Activated CD4-positive, CD25-positive, alpha-beta regulatory T cell treated with anti-CD3 and anti-CD28 coated beads, Interleukin-2, amount 50 U/mL, for 72 hours (primary cell): ENCODE results near the gene SOWAHC.
"Not testable (repeated sequence)": the region's sequence is repeated elsewhere in the genome, so short reads cannot be mapped to it uniquely, and the experiment has no call there.

Experiments used
- DNase-seq: peaks from one replicate; pipeline ENCODE4 v3.0.0; 2021

SOWAHC gene, protein sequence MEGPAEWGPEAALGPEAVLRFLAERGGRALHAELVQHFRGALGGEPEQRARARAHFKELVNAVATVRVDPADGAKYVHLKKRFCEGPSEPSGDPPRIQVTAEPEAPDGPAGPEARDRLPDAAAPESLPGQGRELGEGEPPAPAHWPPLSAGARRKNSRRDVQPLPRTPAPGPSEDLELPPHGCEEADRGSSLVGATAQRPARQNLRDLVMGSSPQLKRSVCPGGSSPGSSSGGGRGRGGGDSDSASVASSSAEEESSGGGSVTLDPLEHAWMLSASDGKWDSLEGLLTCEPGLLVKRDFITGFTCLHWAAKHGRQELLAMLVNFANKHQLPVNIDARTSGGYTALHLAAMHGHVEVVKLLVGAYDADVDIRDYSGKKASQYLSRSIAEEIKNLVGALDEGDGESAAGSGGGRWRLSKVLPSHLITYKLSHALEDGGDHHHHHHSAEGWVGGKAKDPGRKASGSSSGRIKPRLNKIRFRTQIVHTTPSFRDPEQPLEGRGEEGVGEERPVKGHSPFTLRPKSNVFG

DNA sequence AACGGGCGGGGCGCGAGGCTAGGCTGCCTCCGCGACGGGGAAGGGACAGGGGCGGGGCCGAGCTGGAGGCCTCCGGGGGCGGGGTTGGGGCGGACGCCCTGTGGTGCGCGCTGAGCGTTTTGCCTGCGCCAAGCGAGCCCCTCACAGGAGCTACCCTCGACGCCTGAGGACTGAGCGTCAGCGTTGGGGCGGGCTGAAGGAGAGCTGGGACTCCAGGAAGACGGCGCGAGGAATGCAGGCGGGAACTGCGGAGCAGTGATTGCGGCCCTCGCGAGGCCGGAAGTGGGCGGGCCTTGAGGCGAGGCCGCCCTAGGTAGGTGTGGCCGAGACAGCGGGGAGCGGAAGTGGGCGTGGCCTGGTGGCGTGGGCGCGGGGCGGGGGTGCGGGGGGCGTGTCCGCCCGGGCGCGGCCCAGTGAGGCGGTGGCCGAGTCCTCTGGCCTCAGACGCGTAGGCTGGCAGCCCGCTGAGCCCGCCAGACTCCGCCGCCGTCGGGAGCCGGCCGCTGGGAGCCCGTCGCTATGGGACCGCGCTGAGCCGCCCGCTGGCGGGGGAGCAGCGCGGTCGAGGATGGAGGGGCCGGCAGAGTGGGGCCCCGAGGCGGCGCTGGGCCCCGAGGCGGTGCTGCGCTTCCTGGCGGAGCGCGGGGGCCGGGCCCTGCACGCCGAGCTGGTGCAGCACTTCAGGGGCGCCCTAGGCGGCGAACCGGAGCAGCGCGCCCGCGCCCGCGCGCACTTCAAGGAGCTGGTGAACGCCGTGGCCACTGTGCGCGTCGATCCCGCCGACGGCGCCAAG, at the start of gene SOWAHC, which contains the start of gene SEPTIN10:
TSS of gene SOWAHC (plus strand) at position 443 of the 793 bp plus-strand sequence. CDS start at position 569, 126 bp downstream.
TSS of gene SEPTIN10 (minus strand) at position 45 of the 793 bp plus-strand sequence. CDS start 139 bp downstream, outside the sequence.
- DNase-seq: peak; percentile 83

DNA sequence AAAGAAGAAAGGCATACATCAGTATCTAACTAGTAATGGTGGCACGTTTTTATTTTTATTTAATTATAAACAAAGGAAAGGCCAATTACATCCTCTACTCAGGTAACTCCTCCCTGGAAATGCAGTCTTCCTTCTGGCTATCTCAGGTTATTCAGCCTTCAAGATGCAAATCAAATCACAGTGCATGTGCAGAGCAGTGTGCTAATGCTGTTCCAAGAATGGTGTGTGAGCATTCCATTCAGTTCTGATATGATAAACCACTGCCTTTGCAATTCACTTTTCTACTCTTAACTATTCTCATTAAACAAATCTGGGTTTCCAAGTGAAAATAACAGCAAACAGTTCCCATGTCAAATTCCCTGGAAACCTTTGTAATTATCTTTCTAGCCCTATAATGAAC, 38.8 kb upstream of the SOWAHC start:
- DNase-seq: no peak

DNA sequence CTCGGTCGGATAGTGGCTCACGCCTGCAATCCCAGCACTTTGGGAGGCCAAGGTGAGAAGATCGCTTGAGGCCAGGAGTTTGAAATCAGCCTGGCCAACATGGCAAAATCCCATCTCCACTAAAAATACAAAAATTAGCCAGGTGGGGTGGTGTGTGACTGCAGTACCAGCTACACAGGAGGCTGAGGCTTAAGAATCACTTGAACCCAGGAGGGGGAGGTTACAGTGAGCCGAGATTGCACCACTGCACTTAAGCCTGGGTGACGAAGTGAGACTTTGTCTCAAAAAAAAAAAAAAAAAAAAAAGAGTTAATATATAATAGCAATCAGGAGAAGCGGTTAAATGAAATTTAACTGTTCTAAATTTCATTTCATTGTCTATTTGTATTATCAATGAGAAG, 36.5 kb upstream of the SOWAHC start:
- DNase-seq: not testable (repeated sequence)

DNA sequence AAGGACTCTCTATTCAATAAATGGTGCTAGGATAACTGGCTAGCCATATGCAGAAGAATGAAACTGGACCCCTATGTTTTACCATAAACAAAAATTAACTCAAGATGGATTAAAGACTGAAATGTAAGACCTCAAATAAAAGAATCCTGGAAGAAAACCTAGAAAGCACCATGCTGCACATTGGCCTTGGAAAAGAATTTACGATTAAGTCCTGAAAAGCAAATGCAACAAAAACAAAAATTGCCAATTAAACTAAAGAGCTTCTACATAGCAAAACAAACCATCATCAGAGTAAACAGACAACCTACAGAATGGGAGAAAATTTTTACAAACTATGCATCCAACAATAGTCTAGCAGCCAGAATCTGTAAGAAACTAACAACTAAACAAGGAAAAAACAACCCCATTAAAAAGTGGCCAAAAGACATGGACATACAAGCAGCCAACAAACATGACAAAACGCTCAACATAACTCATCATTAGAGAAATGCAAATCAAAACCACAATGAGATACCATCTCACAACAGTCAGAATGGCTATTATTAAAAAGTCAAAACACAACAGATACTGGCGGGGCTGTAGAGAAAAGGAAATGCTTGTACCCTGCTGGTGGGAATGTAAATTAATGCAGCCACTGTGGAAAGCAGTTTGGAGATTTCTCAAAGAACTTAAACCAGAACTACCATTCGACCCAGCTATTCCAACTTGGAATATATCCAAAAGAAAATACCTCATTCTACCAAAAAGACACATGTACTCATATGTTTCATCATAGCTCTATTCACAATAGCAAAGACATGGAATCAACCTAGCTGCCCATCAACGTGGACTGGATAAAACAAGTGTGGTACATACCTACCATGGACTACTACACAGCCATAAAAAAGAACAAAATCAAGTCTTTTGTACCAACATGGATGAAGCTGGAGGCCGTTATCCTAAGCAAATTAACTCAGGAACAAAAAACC, 31.0 kb upstream of the SOWAHC start:
- no peak for DNase-seq

DNA sequence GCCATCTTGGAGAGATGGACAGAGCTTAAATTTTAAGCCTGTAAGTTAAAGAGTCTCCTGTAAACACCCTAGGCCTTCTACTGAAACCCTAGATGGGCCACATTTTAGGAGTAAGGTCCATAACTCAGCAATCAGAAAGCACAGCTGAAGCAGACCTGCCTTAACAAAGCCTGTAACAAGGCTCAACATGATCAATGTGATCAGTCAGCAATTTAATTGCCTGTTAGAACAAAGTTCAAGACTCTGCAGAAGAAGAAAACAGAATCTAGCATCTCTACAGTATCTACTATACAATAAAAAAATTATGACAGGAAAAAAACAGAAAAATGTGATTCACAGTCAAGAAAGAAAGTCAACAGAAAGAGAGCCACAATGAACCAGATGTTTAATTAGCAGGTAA, 27.5 kb upstream of the SOWAHC start:
- no peak for DNase-seq

DNA sequence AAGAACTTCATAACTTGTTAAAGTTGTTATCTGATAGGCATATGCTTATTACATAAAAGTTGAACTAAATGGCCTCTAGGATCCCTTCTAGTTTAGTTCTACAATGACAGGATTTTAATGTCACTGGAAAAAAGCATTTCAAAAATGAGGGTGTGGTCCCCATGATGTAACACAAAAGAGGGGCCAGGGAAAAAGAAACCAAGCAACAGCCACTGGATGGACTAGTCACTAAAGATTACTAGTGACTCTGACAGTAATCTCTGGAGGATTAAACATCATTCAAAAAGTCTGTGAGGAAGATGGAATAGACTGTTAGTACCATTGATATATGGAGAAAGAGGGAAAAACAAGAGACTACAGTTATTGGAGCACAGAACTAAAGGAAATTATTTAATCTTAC, 23.0 kb upstream of the SOWAHC start:
- DNase-seq: no peak

DNA sequence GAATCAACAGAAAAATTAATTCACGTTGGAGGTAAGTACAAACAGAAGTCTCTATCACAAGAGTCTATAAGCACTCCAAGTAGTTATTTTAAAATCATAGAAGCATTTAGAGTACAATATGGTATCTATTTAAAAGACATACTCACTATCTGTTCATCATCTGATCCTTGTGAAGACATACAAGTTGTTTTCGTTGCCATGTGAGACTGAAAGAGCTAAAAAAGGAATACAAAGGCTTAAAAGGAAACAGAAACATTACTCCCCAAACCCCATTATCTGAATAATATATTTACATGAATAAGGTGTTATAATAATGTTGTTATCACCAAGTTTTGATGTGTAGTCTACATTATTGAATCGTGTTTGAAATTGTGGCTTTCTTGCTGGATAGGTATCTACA, 21.3 kb upstream of the SOWAHC start:
- DNase-seq: no peak

DNA sequence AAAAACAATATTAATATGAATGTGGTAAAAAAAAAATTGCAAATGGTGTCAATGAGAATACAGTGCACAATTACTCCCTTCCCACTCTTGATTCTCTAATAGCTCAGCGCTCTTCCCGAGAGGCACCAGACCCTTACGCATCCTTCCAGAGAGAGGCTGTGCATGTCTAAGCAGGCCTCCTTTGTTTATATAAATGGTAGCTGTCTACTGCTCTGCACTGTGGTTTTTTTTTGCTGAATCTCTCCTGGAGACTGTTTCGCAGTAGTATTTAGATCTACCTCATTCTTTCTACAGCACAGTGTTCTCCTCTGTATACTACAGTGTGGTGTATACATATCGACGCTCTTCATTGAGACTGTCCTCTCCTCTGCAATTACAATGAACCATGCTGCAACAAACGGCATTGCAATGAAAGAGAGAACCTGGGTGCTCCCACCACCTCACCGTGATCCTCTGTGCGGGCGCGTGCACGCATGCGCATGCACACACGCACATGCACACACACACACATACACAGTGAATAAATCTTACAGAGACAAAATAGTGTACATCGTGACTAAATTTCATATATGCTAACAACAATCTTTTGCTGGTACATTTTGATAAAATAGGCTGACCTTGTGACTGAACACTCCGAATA, 19.8 kb upstream of the SOWAHC start:
- DNase-seq: no peak

DNA sequence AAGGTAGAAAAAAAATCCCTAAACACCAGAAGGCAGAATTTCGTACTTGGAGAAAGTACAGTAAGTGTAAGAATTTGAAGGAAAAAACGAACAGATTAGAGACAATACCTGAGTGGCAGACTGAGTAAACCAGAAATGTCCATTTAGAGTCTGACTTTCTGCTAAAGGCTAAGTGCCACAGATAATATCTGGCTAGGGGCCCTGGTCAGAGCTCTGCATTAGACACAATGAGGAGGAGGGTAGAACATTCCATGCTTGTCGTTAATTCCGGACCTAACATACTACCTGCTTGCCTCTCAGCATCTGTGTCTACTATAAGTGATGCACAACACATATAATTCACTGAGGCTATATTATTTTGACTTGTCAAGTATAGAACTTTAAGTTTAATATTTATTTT, 18.5 kb upstream of the SOWAHC start:
- no peak for DNase-seq

DNA sequence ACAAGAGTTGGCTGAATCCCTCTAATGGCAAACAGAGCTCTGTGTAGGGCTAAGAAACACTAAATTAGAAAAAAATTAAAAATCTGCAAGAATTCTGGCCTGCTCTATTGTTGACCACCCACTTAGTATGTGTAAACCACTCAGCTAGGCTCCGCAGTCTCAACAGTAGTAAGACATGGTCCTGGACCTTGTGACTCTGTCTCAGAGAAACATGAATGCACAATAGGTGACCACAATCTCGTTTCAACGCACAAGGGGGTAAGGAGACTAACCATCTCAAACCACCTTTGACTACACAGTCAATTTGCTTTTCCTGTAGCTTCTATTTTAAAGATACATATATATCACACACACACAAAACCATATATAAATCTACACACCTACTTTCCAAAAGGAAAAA, 16.9 kb upstream of the SOWAHC start:
- DNase-seq: no peak

DNA sequence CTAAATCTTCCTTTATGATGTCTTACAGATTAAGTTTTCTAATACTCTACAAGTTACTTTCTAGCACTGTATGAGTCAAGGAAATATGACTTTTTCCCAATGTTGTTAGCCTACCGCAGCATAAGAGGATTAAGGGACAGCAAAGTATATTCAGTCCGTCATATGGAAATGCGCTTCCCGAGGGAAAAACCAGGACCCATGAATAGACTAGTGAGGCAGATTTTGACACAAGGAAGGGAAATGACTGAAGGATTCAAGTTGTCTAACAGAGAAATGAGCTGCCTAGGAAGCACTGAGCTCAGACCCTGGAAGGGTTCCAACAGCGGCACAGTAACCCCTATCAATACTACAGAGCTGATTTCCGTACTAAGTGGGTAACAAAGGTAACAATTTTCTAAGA, 12.4 kb upstream of the SOWAHC start:
- DNase-seq: no peak

DNA sequence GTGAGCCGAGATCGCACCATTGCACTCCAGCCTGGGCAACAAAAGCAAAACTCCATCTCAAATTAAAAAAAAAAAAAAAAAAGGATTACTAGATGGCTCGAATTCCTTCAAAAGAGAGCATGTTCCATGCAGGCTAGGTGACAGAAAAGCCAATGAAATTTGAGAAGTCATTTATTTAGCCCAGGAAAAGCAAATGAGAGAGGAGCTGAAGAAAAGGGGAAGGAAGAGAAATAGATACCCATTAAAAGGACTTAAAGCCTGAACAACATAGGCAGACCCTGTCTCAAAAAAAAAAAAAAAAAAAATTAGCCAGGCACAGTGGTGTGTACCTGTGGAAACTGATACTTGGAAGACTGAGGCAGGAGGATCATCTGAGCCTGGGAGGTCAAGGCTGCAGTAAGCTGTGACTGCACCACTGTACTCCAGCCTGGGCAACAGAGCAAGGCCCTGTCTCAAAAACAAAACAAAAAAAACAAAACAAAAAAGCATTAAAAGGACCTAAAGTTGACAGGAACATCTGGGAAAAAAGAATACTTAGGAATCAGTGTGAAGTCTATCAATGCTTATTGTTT, 11.5 kb upstream of the SOWAHC start:
- no peak for DNase-seq

DNA sequence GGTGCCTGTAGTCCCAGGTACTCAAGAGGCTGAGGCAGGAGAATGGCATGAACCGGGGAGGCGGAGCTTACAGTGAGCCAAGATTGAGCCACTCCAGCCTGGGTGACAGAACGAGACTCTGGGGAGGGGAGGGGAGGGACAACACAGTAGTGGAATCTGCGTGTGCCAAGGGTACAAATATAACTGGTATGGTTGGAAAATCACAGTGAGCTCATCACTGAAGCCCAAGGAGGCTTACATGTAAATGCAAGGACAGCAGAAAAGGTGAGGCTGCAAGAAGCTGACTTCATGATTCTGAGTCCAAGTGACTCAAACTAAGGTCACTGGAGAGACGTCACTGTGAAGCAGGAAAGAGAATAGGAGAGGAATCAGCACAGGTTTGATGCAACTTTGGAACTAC, 9.6 kb upstream of the SOWAHC start:
- DNase-seq: no peak

DNA sequence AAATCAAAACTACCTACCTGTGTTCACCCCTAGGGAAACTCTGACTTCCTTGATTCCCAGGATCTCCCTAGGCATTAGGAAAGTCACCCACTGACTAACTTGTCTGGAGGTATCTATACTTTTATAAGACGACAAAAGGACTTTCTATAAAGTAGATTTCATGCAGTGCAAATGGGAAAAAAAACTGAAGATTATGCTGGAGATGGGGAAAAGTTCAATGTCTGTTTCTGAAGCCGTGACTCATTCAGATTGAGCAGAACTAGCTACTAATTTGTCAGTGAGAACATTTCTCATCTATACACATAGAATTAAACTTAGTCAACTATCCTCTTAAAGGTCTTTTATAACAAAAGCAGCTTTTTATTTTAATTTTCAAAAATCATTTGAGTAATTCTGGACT, 6.4 kb upstream of the SOWAHC start:
- no peak for DNase-seq

DNA sequence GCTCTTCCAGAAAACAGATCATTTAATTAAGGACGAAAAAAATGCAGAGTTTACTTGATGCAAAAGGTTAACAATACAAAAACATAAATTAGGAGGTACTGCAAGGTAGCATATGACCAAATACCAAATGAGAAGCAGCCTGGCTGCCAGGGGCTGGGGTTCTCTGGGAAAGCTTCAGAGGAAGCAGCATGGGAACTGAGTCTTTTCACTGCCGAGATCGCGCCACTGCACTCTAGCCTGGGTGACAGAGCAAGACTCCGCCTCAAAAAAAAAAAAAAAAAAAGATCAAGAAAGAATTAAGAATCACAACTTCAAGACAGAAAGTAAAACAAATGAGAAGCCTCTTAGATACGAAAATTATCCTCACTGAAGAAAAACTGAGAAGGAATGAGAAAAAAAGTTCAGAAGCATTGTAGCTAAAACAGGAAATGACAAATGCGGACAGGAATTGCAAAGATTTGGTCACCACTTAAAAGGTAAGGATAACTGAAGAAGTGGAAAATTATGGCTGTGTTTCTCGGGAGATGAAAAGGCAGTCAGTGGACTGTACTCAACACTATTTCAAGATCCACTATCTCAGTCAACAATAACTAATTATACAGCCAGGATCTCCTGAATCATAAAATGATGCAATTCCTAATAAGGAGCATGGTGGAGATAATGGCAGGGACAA, 4.7 kb upstream of the SOWAHC start:
- DNase-seq: no peak

DNA sequence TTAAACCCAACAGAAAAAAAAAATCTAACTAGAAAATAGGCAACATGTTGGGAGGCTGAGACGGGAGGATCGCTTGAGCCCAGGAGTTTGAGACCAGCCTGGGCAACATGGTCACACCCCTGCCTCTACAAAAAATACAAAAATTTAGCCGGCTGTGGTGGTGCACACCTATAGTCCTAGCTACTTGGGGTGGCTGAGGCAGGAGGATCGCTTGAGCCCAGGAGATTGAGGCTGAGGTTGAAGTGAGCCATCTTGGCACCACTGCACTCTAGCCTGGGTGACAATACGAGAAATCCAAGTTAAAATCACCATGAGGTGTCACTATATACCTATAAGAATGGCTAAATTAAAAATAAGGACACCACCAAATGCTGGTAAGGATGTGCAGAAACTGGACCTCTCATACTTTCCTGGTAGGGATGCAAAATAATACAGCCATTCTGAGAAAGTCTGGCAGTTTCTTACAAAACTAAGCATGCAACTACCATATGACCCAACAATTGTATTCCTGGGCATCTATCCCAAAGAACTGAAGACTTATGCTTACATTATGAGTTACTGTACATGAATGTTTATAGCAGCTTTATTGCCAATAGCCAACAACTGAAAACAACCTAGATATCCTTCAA, 2.6 kb upstream of the SOWAHC start:
- DNase-seq: no peak

DNA sequence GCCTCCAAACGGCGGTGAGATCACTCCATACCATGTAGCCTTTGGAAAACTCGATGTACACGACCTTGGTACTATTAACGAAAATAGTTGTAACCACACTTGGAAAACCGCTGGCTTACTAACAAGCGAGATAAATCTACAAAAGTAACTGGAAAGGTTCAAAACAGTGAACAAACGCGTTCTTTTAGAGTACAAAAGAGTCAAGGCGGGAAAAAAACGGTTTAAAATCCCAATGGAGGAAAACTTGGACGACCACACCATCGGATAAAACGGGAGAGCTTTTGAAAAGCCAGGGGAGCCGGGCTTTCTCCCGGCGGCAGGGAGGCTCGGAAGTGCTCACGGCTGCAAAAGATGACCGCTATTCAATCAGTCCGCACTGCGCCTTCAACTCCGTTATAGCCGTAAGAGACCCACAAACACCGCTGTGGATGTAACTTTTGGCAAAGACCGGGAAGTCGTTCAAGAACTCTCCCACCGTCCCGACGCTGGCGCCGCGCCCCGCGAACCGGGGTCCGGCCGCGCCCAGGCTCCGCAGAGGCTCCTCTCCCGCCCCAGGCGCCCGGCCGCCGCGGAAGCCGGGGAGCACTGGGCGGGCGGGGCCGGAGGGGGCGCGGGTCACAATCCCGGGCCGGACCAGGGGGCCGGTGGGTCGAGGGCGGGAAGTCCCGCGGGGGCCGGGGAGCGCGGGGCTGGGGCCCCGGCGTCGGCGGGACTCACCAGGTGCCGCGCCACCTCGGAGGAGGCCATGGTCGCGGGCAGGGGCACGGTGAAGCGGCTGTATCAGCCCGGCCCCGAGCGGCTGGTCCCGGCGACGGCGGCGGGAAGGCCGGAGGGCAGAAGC, 863 bp upstream of the SOWAHC start:
- DNase-seq: peak; percentile 32

DNA sequence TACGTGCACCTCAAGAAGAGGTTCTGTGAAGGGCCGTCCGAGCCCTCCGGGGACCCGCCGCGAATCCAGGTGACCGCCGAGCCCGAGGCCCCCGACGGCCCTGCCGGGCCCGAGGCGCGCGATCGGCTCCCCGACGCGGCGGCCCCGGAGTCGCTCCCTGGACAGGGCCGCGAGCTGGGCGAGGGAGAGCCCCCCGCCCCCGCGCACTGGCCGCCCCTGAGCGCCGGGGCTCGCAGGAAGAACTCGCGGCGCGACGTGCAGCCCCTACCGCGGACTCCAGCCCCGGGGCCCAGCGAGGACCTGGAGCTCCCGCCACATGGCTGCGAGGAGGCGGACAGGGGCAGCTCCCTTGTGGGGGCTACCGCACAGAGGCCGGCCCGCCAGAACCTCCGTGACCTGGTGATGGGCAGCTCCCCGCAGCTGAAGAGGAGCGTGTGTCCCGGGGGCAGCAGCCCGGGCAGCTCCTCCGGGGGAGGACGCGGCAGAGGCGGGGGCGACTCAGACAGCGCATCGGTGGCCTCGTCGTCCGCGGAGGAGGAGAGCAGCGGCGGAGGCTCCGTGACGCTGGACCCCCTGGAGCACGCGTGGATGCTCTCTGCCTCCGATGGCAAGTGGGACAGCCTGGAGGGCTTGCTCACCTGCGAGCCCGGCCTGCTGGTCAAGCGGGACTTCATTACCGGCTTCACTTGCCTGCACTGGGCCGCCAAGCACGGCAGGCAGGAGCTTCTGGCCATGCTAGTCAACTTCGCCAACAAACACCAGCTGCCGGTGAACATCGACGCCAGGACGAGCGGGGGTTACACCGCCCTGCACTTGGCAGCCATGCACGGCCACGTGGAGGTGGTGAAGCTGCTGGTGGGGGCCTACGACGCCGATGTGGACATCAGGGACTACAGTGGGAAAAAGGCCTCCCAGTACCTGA, 812 bp downstream of the SOWAHC start:
- peak; percentile 31 for DNase-seq
